Activated T-helper 17 cell treated with anti-CD3 and anti-CD28 coated beads, Interleukin-2, amount 50 U/mL, for 72 hours (primary cell): ENCODE results near the gene STIM1. TPM values are rescaled to one million over a fixed set of nuclear protein-coding genes. Genes with fewer than 3 reads are reported as not detected.
"Not testable (repeated sequence)": the region's sequence is repeated elsewhere in the genome, so short reads cannot be mapped to it uniquely, and the experiment has no call there.

Experiments
- ATAC-seq: fragments of 150-1000 bp; cut with Tn5 transposase; replicated peaks from 2 replicates; pipeline ENCODE4 v1.10.0; 2021; ENCODE audit warnings: mild to moderate bottlenecking, moderate library complexity
- H3K27ac Mint-ChIP-seq: one replicate; pipeline ENCODE4 v1.8.0; 2022; ENCODE audit warnings: mixed read lengths
- H3K27me3 Mint-ChIP-seq: one replicate; pipeline ENCODE4 v1.8.0; 2022; ENCODE audit warnings: mixed read lengths
- H3K36me3 Mint-ChIP-seq: one replicate; pipeline ENCODE4 v1.8.0; 2022; ENCODE audit warnings: low read depth, mild to moderate bottlenecking, mixed read lengths
- H3K4me1 Mint-ChIP-seq: one replicate; pipeline ENCODE4 v1.8.0; 2022; ENCODE audit warnings: mixed read lengths
- H3K4me3 Mint-ChIP-seq: one replicate; pipeline ENCODE4 v1.8.0; 2022; ENCODE audit warnings: mild to moderate bottlenecking, mixed read lengths
- H3K9me3 Mint-ChIP-seq: one replicate; pipeline ENCODE4 v1.8.0; 2022; ENCODE audit warnings: mixed read lengths
- total RNA-seq, 2 donors: library from RNA; stranded (reverse); gene quantifications; one replicate each; pipeline ENCODE4 v1.2.3, GENCODE V29; 2022

STIM1 gene
- total RNA-seq, 2 donors from 2014 or later = 68.8 to 82.7 TPM

- H3K27ac Mint-ChIP-seq = peak overlapping the region; percentile 68
- no peak for ATAC-seq
- H3K9me3 Mint-ChIP-seq = no peaks in the 10 kb centered on the region
- H3K36me3 Mint-ChIP-seq = no peaks in the 10 kb centered on the region
- no peaks in the 10 kb centered on the region for H3K27me3 Mint-ChIP-seq
- no peak overlapping the region for H3K4me3 Mint-ChIP-seq
- peaks cover 19% of the 10 kb centered on the region for H3K4me1 Mint-ChIP-seq
Measured at GRCh38 chr11:4006946-4007680, 151.6 kb downstream of the STIM1 start.

GRCh38 chr11:4008116-4008515, 152.7 kb downstream of the STIM1 start:
- Mint-ChIP-seq H3K27ac (no peak overlapping the region), H3K4me1 (peaks cover 19% of the 10 kb centered on the region), H3K9me3 (no peaks in the 10 kb centered on the region), H3K27me3 (no peaks in the 10 kb centered on the region), H3K4me3 (no peak overlapping the region), H3K36me3 (no peaks in the 10 kb centered on the region)
- ATAC-seq = peak; percentile 44

- not testable (repeated sequence) for H3K9me3 Mint-ChIP-seq, H3K4me3 Mint-ChIP-seq, H3K27me3 Mint-ChIP-seq, H3K36me3 Mint-ChIP-seq, H3K27ac Mint-ChIP-seq, ATAC-seq
- peaks cover 29% of the 10 kb centered on the region for H3K4me1 Mint-ChIP-seq
Measured at GRCh38 chr11:4016602-4017001, 161.1 kb downstream of the STIM1 start.

GRCh38 chr11:4017129-4017528, 161.7 kb downstream of the STIM1 start:
- H3K4me3 Mint-ChIP-seq = no peak overlapping the region
- peaks cover 29% of the 10 kb centered on the region for H3K4me1 Mint-ChIP-seq
- ATAC-seq = no peak
- no peaks in the 10 kb centered on the region for H3K27me3 Mint-ChIP-seq
- no peaks in the 10 kb centered on the region for H3K36me3 Mint-ChIP-seq
- H3K27ac Mint-ChIP-seq = peak overlapping the region; percentile 26
- no peaks in the 10 kb centered on the region for H3K9me3 Mint-ChIP-seq

- Mint-ChIP-seq H3K27me3 (no peaks in the 10 kb centered on the region), H3K4me1 (peaks cover 32% of the 10 kb centered on the region), H3K4me3 (no peak overlapping the region), H3K9me3 (no peaks in the 10 kb centered on the region), H3K27ac (no peak overlapping the region), H3K36me3 (peaks cover 2% of the 10 kb centered on the region)
- ATAC-seq = no peak
Measured at GRCh38 chr11:4018641-4019040, 163.2 kb downstream of the STIM1 start.

- H3K27me3 Mint-ChIP-seq = no peaks in the 10 kb centered on the region
- H3K4me1 Mint-ChIP-seq = peaks cover 21% of the 10 kb centered on the region
- no peaks in the 10 kb centered on the region for H3K9me3 Mint-ChIP-seq
- H3K27ac Mint-ChIP-seq = no peak overlapping the region
- H3K4me3 Mint-ChIP-seq = no peak overlapping the region
- peaks cover 14% of the 10 kb centered on the region for H3K36me3 Mint-ChIP-seq
- no peak for ATAC-seq
Measured at GRCh38 chr11:4019891-4020290, 164.4 kb downstream of the STIM1 start.

- ATAC-seq = no peak
- H3K27me3 Mint-ChIP-seq = no peaks in the 10 kb centered on the region
- H3K9me3 Mint-ChIP-seq = no peaks in the 10 kb centered on the region
- H3K27ac Mint-ChIP-seq = no peak overlapping the region
- H3K4me3 Mint-ChIP-seq = no peak overlapping the region
- H3K4me1 Mint-ChIP-seq = peaks cover 19% of the 10 kb centered on the region
- H3K36me3 Mint-ChIP-seq = peaks cover 42% of the 10 kb centered on the region
Measured at GRCh38 chr11:4022669-4023068, 167.2 kb downstream of the STIM1 start.

- no peak for ATAC-seq
- Mint-ChIP-seq H3K27me3 (no peaks in the 10 kb centered on the region), H3K4me3 (no peak overlapping the region), H3K9me3 (no peaks in the 10 kb centered on the region), H3K36me3 (peaks cover 45% of the 10 kb centered on the region), H3K4me1 (peaks cover 9% of the 10 kb centered on the region), H3K27ac (no peak overlapping the region)
Measured at GRCh38 chr11:4025248-4025966, 169.9 kb downstream of the STIM1 start.

- Mint-ChIP-seq H3K9me3 (no peaks in the 10 kb centered on the region), H3K36me3 (peaks cover 47% of the 10 kb centered on the region)
- ATAC-seq = no peak
Measured at GRCh38 chr11:4025967-4026324, 170.5 kb downstream of the STIM1 start.

GRCh38 chr11:4026389-4026788, 170.9 kb downstream of the STIM1 start:
- Mint-ChIP-seq H3K4me1 (peaks cover 9% of the 10 kb centered on the region), H3K4me3 (no peak overlapping the region), H3K9me3 (no peaks in the 10 kb centered on the region), H3K36me3 (peaks cover 51% of the 10 kb centered on the region), H3K27me3 (no peaks in the 10 kb centered on the region), H3K27ac (no peak overlapping the region)
- no peak for ATAC-seq

More at GRCh38 chr11:4025967-4026324, 170.5 kb downstream of the STIM1 start:
- H3K4me3 Mint-ChIP-seq = no peak overlapping the region
- H3K27me3 Mint-ChIP-seq = no peaks in the 10 kb centered on the region
- no peak overlapping the region for H3K27ac Mint-ChIP-seq
- H3K4me1 Mint-ChIP-seq = peaks cover 9% of the 10 kb centered on the region

GRCh38 chr11:4027746-4028145, 172.3 kb downstream of the STIM1 start:
- peaks cover 59% of the 10 kb centered on the region for H3K36me3 Mint-ChIP-seq

GRCh38 chr11:4030197-4030596, 174.7 kb downstream of the STIM1 start:
- Mint-ChIP-seq H3K36me3 (peaks cover 42% of the 10 kb centered on the region), H3K4me3 (no peak overlapping the region), H3K4me1 (peaks cover 9% of the 10 kb centered on the region), H3K27ac (peak overlapping the region; percentile 12), H3K27me3 (no peaks in the 10 kb centered on the region), H3K9me3 (no peaks in the 10 kb centered on the region)
- ATAC-seq = no peak

More at GRCh38 chr11:4027746-4028145, 172.3 kb downstream of the STIM1 start:
- H3K9me3 Mint-ChIP-seq = no peaks in the 10 kb centered on the region
- H3K4me3 Mint-ChIP-seq = no peak overlapping the region
- peaks cover 5% of the 10 kb centered on the region for H3K4me1 Mint-ChIP-seq
- no peaks in the 10 kb centered on the region for H3K27me3 Mint-ChIP-seq
- H3K27ac Mint-ChIP-seq = peak overlapping the region; percentile 45
- ATAC-seq = no peak

GRCh38 chr11:4032097-4032496, 176.6 kb downstream of the STIM1 start:
- no peak overlapping the region for H3K27ac Mint-ChIP-seq
- ATAC-seq = no peak
- no peak overlapping the region for H3K4me3 Mint-ChIP-seq
- H3K36me3 Mint-ChIP-seq = peaks cover 23% of the 10 kb centered on the region
- H3K9me3 Mint-ChIP-seq = peaks cover 4% of the 10 kb centered on the region
- peaks cover 16% of the 10 kb centered on the region for H3K4me1 Mint-ChIP-seq
- H3K27me3 Mint-ChIP-seq = no peaks in the 10 kb centered on the region

- H3K27ac Mint-ChIP-seq = no peak overlapping the region
- no peaks in the 10 kb centered on the region for H3K27me3 Mint-ChIP-seq
- H3K4me3 Mint-ChIP-seq = no peak overlapping the region
- no peak for ATAC-seq
- peaks cover 25% of the 10 kb centered on the region for H3K4me1 Mint-ChIP-seq
- H3K36me3 Mint-ChIP-seq = peaks cover 12% of the 10 kb centered on the region
- H3K9me3 Mint-ChIP-seq = peaks cover 4% of the 10 kb centered on the region
Measured at GRCh38 chr11:4035985-4036384, 180.5 kb downstream of the STIM1 start.

- H3K27ac Mint-ChIP-seq = no peak overlapping the region
- peaks cover 4% of the 10 kb centered on the region for H3K9me3 Mint-ChIP-seq
- ATAC-seq = no peak
- no peak overlapping the region for H3K4me3 Mint-ChIP-seq
- H3K36me3 Mint-ChIP-seq = no peaks in the 10 kb centered on the region
- peaks cover 27% of the 10 kb centered on the region for H3K4me1 Mint-ChIP-seq
- H3K27me3 Mint-ChIP-seq = no peaks in the 10 kb centered on the region
Measured at GRCh38 chr11:4039011-4039410, 183.5 kb downstream of the STIM1 start.
